ENCODE results near the gene ATXN2. TPM values are rescaled to one million over a fixed set of nuclear protein-coding genes. Genes with fewer than 3 reads are reported as not detected.
"Not testable (repeated sequence)": the region's sequence is repeated elsewhere in the genome, so short reads cannot be mapped to it uniquely, and the experiment has no call there.

The ATXN2 gene
- total RNA-seq, 1 experiment from 2014 or later: 29.9 TPM

- DNase-seq (ENCODE audit: low spot score): not testable (repeated sequence)
Measured at GRCh38 chr12:111600986-111601385, 1.9 kb upstream of the ATXN2 start.

- DNase-seq (ENCODE audit: low spot score): no peak
Measured at GRCh38 chr12:111600205-111600642, 1.1 kb upstream of the ATXN2 start.

DNA sequence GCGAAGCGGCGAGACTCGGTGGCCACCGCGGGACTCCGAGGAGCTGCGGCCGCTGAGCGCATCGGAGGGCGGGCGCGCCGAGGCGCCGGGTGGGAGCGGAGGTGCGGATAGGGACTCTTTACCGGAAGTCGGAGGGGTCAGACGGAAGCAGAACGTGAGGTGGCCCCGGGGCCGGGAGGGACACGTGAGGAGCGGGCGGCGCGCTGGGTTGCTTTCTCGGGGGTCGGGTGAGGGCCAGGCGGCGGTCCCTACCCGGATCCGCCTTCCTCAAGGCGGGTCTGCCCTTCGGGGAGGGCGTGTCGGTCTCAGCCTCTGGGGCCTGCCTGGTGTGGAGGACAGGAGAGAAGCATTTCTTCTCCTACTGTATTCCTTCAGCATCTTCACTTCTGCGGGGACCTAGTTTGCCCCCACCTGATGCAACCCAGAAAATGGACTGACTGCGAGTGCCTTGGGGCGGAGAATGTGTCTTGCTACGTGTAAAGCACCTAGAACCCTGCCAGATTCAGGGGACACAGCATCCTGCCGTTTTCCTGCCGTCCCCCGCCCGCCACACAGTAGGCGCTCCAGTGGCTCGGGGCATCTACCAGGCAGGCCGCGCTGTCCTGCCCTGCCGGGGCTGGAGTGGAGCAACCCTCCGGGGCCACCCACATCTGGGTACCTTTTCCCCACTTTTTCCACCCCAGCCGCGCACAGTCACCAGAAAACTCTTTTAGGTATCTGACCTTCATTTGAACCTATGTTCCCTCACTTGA lies 514 bp upstream of the ATXN2 start:
- DNase-seq (ENCODE audit: low spot score): peak; percentile 77

GRCh38 chr12:111597831-111598636 lies 1.1 kb downstream of the ATXN2 start:
- DNase-seq (ENCODE audit: low spot score): peak; percentile 55

GRCh38 chr12:111596985-111597830 lies 1.9 kb downstream of the ATXN2 start:
- peak; percentile 66 for DNase-seq (ENCODE audit: low spot score)

DNA sequence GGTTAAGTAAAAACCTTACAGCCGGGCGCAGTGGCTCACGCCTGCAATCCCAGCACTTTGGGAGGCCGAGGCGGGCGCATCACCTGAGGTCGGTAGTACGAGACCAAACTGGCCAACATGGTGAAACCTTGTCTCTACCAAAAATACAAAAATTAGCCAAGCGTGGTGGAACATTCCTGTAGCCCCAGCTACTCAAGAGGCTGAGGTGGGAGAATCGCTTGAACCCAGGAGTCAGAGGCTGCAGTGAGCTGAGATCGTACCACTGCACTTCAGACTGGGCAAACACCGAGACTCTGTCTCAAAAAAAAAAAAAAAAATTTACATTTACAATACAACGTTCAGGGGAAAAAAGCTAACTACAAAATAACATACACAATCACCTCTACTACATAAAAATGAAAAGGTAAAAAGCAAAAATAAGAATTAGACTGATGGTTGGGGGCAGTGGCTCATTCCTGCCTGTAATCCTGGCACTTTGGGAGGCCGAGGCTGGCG lies 3.7 kb downstream of the ATXN2 start:
- not testable (repeated sequence) for DNase-seq (ENCODE audit: low spot score)

DNA sequence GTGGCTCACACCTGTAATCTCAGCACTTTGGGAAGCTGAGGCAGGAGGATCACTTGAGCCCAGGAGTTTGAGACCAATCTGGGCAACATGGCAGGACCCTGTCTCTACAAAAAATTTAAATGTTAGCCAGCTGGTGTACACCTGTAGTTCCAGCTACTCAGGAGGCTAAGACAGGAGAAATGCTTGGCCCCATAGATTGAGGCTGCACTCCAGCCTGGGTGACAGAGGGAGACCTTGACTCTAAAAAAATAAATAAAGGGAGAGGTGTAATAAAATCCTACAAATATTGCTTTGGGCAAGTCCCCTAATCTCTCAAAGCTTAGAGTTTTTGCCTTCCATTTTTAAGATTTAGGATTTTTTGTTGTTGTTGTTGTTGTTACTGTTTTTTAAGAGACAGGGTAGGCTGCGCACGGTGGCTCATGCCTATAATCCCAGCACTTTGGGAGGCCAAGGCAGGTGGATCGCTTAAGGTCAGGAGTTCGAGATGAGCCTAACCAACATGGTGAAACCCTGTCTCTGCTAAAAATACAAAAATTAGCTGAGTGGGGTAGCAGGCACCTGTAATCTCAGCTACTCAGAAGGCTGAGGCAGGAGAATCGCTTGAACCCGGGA lies 7.6 kb downstream of the ATXN2 start:
- DNase-seq (ENCODE audit: low spot score): not testable (repeated sequence)

DNA sequence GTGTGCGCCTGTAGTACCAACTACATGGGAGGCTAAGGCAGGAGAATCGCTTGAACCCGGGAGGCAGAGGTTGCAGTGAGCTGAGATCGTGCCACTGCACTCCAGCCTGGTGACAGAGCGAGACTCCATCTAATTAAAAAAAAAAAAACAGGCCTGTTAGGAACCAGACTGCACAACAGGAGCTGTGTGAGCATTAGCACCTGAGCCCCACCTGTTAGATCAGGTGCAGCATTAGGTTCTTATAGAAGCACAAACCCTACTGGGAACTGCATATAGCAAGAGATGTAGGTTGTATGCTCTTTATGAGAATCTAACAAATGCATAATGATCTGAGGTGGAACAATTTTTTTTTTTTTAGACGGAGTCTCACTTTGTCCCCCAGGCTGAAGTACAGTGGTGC lies 8.6 kb downstream of the ATXN2 start:
- no peak for DNase-seq (ENCODE audit: low spot score)

- no peak for DNase-seq (ENCODE audit: low spot score)
Measured at GRCh38 chr12:111589601-111590000, 9.5 kb downstream of the ATXN2 start.

DNA sequence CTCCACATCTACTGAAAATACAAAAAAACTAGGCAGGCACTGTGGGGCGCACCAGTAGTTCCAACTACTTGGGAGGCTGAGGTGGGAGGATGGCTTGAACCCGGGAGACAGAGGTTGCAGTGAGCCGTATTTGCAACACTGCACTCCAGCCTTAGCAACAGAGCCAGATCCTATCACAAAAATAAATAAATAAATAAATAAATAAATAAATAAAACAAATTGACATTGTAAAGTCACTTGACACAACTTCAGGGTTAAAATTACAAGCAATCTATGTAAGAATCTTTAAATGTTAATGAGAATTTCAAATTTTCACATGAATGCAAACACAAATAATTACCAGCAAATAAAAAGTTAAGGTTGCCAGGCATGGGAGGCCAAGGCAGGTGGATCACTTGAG lies 11.1 kb downstream of the ATXN2 start:
- no peak for DNase-seq (ENCODE audit: low spot score)

DNA sequence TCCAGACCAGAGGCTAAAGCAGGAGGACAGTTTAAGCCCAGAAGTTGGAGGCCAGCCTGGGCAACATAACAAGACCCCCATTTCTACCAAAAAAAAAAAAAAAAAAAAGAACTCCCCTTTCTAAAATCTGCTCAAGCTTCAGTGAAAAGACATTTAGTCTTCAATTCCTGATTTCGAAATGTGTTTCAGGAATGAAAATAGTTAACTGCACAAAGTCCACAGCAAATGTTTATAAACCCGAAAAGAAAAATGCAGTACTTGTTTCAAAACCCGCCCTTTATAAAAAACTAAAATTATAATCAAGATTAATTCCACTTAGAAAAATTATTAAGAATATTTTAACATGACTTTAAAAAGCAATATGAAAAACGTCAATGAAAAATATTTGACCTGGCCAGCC lies 12.1 kb downstream of the ATXN2 start:
- DNase-seq (ENCODE audit: low spot score): no peak

DNA sequence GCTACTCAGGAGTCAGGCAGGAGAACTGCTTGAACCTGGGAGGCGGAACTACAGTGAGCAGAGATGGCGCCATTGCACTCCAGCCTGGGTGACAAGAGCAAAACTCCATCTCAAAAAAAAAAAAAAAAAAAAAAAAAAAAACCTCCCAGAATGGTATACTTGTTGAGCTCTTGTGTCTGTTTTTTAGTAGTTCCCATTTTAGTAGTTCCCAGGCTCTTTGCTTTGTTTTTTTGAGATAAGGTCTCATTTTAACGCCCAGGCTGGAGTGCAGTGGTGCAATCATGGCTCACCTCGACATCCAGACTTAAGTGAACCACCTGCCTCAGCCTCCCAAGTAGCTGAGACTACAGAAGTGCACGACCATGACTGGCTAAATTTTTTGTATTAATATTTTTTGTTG lies 13.4 kb downstream of the ATXN2 start:
- DNase-seq (ENCODE audit: low spot score): no peak

DNA sequence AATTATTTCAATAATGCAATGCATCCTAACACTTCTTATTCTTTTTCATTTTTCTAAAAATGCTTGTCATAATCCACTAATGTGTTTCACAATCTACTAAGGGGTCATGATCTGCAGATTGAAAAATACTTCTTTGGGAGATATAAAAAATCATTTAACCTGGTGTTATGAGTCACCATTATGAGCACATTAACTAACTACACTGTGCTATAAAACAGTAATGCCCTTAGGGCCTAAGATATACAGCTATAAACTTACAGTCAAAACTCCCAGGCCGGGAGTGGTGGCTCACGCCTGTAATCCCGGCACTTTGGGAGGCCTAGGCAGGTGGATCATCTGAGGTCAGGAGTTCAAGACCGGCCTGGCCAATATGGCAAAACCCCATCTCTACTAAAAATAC lies 14.2 kb downstream of the ATXN2 start:
- DNase-seq (ENCODE audit: low spot score): no peak

- not testable (repeated sequence) for DNase-seq (ENCODE audit: low spot score)
Measured at GRCh38 chr12:111583506-111583905, 15.6 kb downstream of the ATXN2 start.

GRCh38 chr12:111582133-111582747 lies 16.9 kb downstream of the ATXN2 start:
- no peak for DNase-seq (ENCODE audit: low spot score)

GRCh38 chr12:111581434-111582132 lies 17.5 kb downstream of the ATXN2 start:
- DNase-seq (ENCODE audit: low spot score): no peak

DNA sequence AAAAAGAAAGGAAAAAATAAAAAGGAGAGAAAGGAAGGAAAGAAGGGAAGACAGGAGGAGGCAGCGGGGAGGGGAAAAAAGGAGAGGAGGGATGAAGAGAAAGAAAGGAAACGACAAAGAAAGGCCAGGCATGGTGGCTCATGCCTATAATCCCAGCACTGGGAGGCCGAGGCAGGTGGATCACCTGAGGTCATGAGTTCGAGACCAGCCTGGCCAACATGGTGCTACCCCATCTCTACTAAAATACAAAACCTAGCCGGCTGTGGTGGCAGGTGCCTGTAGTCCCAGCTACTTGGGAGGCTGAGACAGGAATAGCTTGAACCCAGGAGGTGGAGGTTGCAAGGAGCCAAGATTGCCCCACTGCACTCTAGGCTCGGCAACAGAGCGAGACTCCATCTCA lies 18.4 kb downstream of the ATXN2 start:
- DNase-seq (ENCODE audit: low spot score): no peak

- DNase-seq (ENCODE audit: low spot score): no peak
Measured at GRCh38 chr12:111580119-111580425, 19.0 kb downstream of the ATXN2 start.

GRCh38 chr12:111578971-111579340 lies 20.2 kb downstream of the ATXN2 start:
- no peak for DNase-seq (ENCODE audit: low spot score)

DNA sequence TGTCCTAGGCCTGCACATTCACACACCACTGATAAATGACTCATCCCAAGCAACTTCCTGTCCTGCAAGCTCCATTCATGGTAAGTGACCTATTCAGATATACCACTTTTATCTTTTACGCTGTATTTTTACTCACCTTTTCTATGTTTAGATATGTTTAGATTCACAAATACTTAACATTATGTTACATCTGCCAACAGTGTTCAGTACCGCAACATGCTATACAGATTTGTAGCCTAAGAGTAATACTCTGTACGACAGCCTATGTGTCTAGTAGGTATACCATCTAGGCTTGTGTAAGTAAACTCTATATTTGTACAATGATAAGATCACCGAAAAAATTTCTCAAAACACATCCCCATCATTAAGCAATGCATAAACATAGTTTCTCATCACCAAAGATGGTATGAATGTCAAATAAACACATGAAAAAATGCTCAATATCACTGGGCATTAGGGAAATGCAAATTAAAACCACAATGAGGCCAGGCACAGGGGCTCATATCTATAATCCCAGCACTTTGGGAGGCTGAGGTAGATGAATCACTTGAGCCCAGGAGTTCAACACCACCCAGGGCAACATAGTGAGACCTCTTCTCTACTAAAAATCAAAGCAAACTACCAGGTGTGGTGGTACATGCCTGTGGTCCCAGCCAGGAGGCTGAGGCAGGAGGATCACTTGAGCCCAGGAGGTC lies 20.7 kb downstream of the ATXN2 start:
- DNase-seq (ENCODE audit: low spot score): peak; percentile 26
